ENCODE measurements around the gene RACGAP1. TPM values are rescaled to one million over a fixed set of nuclear protein-coding genes. Genes with fewer than 3 reads are reported as not detected.

The RACGAP1 gene
- total RNA-seq, 1 experiment from 2014 or later = 147 TPM

GRCh38 chr12:49941556-49942511, 83.5 kb downstream of the RACGAP1 start:
- no peak for DNase-seq (ENCODE audit: low spot score)

GRCh38 chr12:49939707-49940106, 85.6 kb downstream of the RACGAP1 start:
- no peak for DNase-seq (ENCODE audit: low spot score)

- no peak for DNase-seq (ENCODE audit: low spot score)
Observed at GRCh38 chr12:49939307-49939706, 86.0 kb downstream of the RACGAP1 start.

Other genes with a start within 250 kb of the RACGAP1 start
- gene NCKAP5L, start 197.1 kb downstream of the RACGAP1 start, total RNA-seq (2014; rRNA removed; shearing (Covaris generic)) = 12.1 and 12.6 TPM in 2 replicates
- gene BCDIN3D, start 182.4 kb downstream of the RACGAP1 start, total RNA-seq (2014; rRNA removed; shearing (Covaris generic)) = 1.5 and 2.1 TPM in 2 replicates
- gene FAIM2, start 121.6 kb downstream of the RACGAP1 start, total RNA-seq (2014; rRNA removed; shearing (Covaris generic)) = not detected in 2 replicates
- not detected in 2 replicates for gene AQP2, start 74.8 kb downstream of the RACGAP1 start, total RNA-seq (2014; rRNA removed; shearing (Covaris generic))
- 0.07 TPM in 1 of 2 replicates, not detected in the other for gene AQP5, start 63.6 kb downstream of the RACGAP1 start, total RNA-seq (2014; rRNA removed; shearing (Covaris generic))
- gene AQP6, start 52.5 kb downstream of the RACGAP1 start, total RNA-seq (2014; rRNA removed; shearing (Covaris generic)) = not detected in 2 replicates
- 1.6 and 3.3 TPM in 2 replicates for gene ASIC1, start 32.1 kb upstream of the RACGAP1 start, total RNA-seq (2014; rRNA removed; shearing (Covaris generic))
- gene SMARCD1, start 59.8 kb upstream of the RACGAP1 start, total RNA-seq (2014; rRNA removed; shearing (Covaris generic)) = 57.4 and 93.9 TPM in 2 replicates
- gene GPD1, start 78.5 kb upstream of the RACGAP1 start, total RNA-seq (2014; rRNA removed; shearing (Covaris generic)) = 0.29 and 3.8 TPM in 2 replicates
- gene COX14, start 86.7 kb upstream of the RACGAP1 start, total RNA-seq (2014; rRNA removed; shearing (Covaris generic)) = 49.7 and 76.4 TPM in 2 replicates
- 18.9 and 19.2 TPM in 2 replicates for gene CERS5, start 141.9 kb upstream of the RACGAP1 start, total RNA-seq (2014; rRNA removed; shearing (Covaris generic))